HG02642 (cell line): Measurements from ENCODE around the gene CAMKV.
"Not testable (repeated sequence)": the region's sequence is repeated elsewhere in the genome, so short reads cannot be mapped to it uniquely, and the experiment has no call there.

ENCODE experiments used
- ATAC-seq: cut with Tn5 transposase; IDR thresholded peaks from one replicate; pipeline ENCODE4 v1.9.1; 2021; ENCODE audit warnings: mild to moderate bottlenecking; ENCODE audit not compliant: unreplicated experiment, poor library complexity

CAMKV gene

DNA sequence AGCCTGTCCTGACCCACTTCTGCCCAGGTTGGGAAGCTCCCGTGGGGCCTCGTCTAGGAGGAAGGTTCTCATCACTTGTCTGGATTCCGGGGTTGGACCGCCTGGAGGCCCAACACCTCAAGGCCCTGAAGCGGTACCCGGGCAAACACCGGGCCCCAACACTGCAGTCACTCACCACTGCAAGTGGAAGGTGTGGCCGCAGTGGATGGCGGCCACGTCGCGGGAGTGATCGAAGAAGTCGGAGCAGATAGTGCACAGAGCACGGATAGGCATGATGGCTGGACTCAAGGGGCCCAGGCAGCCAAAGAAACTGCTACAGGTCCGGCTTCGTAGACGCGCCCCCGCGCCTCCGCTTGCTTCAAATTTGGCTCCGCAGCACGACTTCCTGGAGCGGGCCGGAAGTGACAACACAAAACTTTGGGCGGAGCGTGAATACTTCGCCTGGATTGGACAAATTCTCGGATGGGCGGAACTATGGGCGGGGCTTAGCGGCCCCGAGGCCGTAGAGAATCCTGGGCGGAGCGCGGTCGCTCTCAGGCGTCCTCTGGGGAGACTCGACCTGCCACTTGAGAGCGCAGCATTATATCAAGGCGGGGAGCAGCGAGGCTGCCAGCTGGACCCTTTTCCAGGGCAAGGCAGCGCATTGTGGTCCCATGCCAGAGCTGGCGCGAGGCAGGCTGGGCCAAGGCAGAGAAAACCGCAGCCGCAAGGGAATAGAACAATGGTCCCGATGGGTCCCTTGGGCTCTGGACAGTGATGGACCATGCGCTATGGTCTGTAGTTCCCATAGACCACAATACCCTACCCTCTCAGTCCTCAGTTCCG lies 13.3 kb downstream of the CAMKV start, which contains the start of gene TRAIP:
TRAIP (minus strand) TSS at position 384 of the 825 bp plus-strand sequence; CDS start at position 273, 111 bp downstream.
- ATAC-seq: peak; percentile 96

DNA sequence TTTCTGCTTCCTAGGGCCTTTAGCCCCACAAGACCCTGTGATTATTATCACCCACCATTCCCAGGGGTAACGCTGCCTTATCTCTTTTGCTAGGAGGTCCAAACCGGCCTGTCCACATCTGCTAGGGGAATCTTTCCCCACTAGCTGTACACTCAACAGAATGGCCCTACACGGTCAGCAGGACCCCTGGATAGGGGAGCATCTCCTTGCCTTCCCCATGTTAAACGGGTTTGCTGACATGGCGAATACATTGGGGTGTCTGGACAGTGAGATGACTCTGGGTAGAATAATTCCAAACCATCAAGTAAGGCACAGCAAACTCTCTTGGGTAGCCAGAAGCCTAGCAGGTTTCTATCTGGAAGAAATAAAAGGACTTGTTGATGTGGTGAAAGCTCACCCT lies 14.0 kb downstream of the CAMKV start:
- ATAC-seq: no peak

DNA sequence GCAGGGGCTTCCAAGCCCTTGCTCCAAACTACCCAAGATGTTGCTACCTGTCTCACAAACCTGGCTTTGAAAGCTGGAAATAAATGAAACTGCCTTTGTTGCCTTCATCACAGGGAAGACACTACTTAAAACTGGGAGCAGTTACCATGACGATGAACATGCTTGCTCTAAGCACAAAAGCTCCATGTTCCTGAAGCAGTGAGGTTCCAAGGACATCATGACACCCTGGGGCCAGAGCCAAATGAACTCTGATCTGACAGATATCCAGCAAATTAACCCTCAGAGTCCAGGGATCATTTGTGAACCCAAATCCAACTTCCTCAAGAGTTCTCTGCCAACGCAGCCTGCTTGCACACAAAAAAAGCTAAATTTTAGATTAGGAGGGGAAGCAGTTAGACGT lies 24.0 kb downstream of the CAMKV start:
- no peak for ATAC-seq

DNA sequence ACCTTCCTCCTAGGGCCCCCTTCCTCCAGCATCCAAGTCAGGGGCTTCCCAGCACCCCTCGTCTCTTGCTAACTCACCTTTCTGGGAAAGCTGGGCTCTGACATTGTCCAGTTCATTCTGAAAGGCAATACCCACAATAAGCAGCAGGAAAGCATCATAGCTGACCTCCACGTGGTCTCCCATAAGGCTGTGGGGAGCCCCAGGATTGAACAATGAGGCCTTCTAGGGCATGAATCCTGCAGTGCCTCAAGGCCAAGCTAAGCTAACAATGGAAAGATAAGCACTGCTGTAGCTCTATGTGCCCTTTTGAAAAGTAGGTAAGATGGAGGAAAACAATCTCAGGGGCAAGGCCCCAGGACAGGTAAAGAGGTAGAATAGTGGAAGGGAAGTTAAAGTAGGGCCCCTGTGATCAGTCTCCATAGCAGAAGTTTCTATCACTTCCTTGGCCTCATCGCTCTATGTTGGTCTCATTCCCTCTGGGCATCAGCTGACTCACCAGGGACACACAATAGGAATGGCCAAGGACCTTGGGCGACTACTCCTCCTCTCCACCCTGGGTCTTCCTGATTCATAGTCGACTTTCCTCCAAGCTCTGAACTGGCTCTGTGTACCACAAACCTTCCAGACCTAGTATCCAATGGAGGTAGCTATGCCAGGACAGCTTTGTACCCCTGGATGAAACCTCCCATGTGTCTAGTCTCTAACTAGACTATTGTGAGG lies 25.1 kb downstream of the CAMKV start:
- ATAC-seq: no peak

DNA sequence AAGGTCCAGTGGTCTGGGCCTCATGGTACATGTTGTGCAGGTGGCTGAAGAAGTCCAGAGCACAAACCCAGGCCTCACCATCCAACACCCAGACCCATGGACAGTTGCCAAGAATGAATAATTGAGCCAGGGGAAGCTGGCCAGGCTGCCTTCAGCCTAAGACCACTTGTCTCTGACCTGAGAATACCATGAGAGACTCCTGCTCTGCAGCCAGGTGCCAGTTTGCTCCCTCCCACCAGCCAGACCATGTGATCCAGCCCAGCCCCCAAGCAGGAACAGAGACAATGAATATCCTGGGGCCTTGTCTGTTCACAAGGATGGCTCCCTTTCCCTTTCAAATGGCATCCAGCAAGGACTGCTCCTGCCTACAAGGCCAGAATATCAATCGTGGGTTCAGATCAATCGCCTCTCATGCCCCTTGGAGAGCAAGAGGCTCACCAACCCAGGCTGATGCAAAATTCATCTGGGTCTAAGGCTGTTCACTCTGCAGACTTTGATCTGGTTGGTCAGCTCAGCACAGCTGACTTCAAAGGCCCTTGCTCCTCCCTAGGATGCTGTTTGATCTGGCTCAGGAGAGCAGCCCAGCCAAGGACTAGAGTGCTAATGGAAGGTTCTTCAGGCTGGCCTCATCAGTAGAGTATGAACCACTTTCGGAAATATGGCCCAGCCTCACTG lies 26.7 kb downstream of the CAMKV start:
- no peak for ATAC-seq

DNA sequence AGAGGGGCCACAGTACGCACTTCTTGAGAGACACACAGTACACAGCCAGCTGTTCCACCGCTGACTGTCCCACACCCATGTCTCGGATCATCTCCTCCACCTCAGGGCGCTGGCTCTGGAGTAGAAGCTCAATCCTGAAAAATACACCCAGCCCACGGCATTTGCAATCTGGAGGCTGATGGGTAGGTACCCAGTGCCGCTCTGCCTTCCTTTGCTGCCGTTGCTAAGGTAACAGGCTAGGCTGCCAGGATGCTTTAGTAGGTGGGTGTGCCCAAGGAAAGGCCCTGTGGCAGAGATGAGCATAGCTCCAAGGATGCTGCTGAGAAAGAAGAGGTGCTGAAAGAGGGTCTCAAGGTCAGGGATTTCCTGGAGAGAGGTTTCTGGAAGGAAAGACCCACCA lies 27.9 kb downstream of the CAMKV start:
- ATAC-seq: no peak

DNA sequence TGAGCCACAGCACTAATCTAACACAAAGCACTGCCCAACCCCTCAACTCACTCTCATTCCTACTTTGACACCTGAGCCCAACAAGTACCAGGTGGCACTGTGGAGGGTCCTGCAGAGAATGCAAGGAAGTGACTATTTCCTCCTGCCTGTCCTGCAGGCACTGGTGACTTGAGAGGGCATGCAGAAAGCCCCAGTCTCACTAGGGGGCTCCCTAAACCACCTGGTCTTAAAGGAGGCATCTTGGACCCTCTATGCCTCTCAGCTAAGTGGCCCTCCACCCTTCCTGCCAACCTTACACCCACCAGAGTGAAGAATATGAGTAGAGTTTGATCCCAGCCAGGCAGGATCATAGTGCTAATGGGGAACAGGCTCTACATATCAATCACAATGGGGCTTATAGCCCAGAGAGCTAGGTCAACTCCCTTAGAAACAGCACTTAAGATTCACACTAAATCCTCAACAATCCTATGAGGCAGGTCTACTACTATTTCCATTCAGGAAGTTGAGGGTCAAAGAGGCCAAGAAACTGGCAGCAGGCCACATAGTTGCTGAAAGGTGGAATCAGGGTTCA lies 28.5 kb downstream of the CAMKV start:
- ATAC-seq: no peak

DNA sequence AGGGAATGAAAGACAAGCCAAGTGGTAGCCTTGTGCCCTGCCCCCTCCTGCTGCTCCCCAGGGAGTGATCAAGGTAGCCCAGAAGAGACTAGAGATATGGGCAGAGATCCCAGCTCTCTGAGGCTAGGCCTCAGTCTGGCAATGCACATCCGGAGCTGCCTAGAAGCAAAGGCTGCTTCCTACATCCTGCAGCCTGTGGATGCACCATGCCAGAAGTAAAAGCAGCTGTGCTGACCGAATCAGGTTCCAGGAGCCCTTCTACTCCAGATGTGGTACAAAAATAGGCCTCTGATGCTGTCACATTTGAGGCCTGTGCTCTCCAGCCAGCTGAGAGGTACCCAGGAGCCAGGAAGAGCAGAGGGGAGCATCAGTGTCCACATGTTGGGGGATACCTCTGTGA lies 29.3 kb downstream of the CAMKV start:
- no peak for ATAC-seq

DNA sequence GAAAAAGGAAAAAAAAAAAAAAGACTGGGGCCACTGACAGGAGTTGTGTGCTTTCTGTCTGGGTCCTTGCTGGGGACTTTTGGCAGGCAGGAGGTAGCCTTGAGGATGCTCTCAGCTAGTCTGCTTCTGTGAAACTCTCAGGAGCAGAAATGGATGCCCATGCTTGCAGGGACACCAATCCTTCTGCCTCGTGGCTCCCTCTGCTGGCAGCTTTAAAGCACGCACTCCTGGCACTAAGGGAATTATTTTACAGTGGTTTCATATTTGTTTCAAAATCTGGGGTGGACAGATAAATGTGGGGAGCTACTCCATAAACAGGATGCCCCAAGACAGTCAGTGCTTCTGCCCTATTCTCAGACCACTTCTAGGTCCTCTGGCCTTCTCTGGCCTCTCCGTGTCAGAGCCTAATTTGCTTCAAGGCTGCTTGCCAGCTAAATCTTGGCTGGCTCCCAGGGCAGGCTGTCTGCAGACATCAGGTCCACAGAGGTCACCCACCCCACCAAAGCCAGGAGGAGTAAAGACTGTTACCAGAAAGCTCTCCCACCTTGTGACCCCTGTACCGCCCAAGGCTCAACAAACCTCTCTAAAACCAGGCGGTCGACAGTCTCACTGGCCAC lies 30.4 kb downstream of the CAMKV start:
- no peak for ATAC-seq

DNA sequence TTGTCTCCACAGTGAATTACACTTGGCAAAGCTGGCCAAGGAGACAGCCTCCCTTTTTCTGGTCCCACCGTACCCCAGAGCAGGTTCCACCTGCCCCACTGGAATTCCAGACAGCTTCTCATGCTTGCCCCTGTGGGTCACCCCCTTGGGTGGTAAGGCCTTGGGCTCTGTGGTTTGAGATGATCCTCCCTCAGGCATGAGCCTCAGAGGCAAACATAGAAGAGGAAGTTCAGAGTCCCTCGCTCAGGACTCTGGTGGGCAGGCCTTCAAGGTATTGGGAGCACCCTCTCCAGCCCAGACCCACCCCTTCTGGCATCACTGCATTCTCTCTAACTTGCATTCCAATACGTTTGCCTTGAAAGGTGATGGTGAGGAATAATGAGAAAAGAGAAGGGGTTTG lies 38.4 kb downstream of the CAMKV start:
- ATAC-seq: no peak

DNA sequence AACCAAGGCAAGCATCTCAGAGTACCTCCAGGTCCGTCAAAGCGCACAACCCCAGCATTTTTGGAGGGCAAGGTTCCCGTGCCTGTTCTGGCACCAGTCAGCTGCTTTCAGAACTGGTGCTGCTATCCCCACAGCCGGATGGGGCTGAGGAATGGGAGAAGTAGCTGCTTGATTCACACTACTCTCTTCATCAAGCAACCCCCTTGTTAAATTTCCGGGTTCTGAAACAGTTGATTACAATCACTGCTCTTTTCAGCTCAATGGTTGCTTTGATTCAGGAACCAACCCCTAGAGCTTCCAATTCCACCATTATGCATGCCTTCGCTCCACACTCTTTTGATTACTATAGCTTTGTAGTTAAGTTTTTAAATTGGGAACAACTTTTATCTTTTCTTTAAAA lies 43.7 kb downstream of the CAMKV start:
- no peak for ATAC-seq

DNA sequence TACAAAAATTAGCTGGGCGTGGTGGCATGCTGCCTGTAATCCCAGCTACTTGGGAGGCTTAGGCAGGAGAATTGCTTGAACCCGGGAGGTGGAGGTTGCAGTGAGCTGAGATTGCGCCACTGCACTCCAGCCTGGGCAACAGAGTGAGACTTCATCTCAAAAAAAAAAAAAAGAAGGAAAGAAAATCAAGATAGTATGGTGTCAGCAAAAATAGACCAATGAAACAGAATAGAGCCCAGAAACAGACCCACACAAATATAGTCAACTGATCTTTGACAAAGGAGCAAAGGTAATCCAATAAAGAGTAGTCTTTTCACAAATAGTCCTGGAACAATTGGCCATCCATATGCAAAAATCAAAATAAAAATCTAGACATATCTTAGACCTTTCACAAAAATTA lies 46.6 kb downstream of the CAMKV start:
- ATAC-seq: not testable (repeated sequence)

DNA sequence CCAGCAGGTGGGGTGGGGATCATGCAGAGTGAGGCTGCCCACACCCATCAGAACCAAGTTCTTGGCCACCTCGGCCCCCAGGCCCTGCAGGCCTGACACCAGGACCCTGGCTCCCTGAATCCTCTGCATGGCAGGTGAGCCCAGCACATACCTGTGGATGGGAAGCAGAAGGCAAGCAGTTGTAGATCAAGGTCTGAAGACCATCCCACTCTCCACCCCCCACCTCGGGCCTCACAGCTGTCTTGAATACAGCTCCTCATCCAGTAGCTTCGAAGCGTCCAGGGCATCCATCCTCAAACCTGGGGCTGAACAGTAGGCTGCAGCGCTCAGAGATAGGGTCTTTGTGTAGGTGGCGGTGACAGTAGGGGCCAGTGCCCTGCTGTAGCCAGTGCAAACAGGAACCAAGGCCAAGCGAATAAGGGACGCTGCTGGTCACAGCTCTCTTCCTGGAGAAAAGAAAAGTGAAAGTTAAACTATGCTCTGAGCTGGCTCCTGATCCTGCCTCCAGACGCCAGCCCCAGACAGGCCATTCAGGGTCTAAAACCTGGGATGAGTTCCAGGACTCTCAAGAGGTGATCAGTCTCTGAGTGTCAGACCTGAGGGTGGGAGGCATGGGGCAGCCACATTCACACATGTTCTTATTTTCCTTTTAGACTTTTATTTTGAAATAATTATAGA lies 56.1 kb downstream of the CAMKV start, which contains the start of gene UBA7:
UBA7 (minus strand) TSS at position 457 of the 678 bp plus-strand sequence; CDS start at position 291, 166 bp downstream.
- peak; percentile 73 for ATAC-seq

DNA sequence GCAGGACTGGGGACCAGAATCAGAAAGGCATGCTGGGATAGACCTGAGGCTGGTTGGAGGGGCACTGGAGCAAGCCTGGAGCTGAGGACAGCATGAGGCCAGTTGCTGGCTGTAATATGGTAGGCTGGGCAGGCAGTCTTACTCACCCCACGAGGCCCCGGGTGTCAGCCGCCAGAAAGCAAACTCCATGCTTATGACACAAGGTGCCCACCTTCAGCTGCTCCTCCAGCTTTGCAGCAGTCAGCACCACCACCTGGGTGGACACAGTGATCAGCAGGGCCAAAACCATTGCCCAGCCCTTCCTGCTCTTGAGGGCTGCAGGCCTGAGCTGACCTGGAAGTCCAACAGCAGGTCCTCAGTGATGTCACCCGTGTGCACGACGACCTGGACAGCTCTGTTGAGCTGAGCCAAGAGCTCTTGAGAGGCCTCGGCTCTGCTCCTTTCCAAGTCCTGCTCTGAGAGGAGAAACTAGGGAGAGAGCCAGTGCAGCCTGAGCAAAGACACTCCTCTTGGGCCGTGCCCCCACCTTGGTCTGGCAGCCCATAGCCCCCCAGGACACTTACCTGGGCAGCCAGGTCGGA lies 56.7 kb downstream of the CAMKV start:
- no peak for ATAC-seq
